OCI-LY3 (cell line): ENCODE results near the gene C1orf122.

Source experiments
- CTCF ChIP-seq: fragments of 200-600, 300-600 bp; sonication (generic); IDR thresholded peaks from 2 replicates; pipeline ENCODE4 v1.5.1; 2014; ENCODE audit warnings: antibody characterized with exemption, low read length, low read depth
- EZH2phosphoT487 ChIP-seq: fragments of 200-600 bp; shearing (Covaris generic); IDR thresholded peaks from 2 replicates; pipeline ENCODE4 v1.6.1; 2018; ENCODE audit warnings: antibody characterized with exemption, mixed run types, low read depth

- TF ChIP-seq CTCF (no peak), EZH2phosphoT487 (no peak)
Observed at GRCh38 chr1:37802439-37802838, 5.2 kb upstream of the C1orf122 start.
